GM18507 (cell line): Measurements from ENCODE around the gene PORCN.
A peak's percentile ranks its signal among the peaks of the same experiment; 100 is the strongest.
"Not testable (repeated sequence)": the region's sequence is repeated elsewhere in the genome, so short reads cannot be mapped to it uniquely, and the experiment has no call there.

ENCODE experiments used
- DNase-seq: peaks from one replicate; pipeline ENCODE4 v3.0.0; 2011; ENCODE audit warnings: low read depth; ENCODE audit not compliant: insufficient read length; ENCODE audit errors: extremely low spot score
- FAIRE-seq: peaks from 2 replicates; lab custom pipeline; 2011; peaks lifted over from hg19 to GRCh38; lab: Jason Lieb, UNC

Gene PORCN

GRCh38 chrX:48531358-48531959 lies 22.7 kb downstream of the PORCN start:
- FAIRE-seq, result no peak
- DNase-seq, result no peak

- FAIRE-seq (no peak), DNase-seq (no peak)
Measured at GRCh38 chrX:48532161-48532560, 23.4 kb downstream of the PORCN start.

- FAIRE-seq (no peak), DNase-seq (no peak)
Measured at GRCh38 chrX:48533165-48533564, 24.4 kb downstream of the PORCN start.

- no peak for FAIRE-seq
- no peak for DNase-seq
Measured at GRCh38 chrX:48538641-48539344, 30.0 kb downstream of the PORCN start.

GRCh38 chrX:48539345-48540027 lies 30.7 kb downstream of the PORCN start, which contains the start of gene TBC1D25:
TSS of gene TBC1D25 (plus strand) at chrX:48539714. CDS start at chrX:48539798, 84 bp downstream.
- DNase-seq (peak; percentile 73), FAIRE-seq (peak; percentile 100)

GRCh38 chrX:48540028-48540375 lies 31.2 kb downstream of the PORCN start:
- no peak for FAIRE-seq

GRCh38 chrX:48540480-48540879 lies 31.7 kb downstream of the PORCN start:
- no peak for DNase-seq
- peak; percentile 53 for FAIRE-seq

More at GRCh38 chrX:48540028-48540375, 31.2 kb downstream of the PORCN start:
- DNase-seq, result no peak

- FAIRE-seq, result peak; percentile 77
- DNase-seq, result no peak
Measured at GRCh38 chrX:48541140-48541814, 32.5 kb downstream of the PORCN start.

- peak; percentile 46 for FAIRE-seq
Measured at GRCh38 chrX:48548871-48549270, 40.1 kb downstream of the PORCN start.

GRCh38 chrX:48555731-48556325 lies 47.0 kb downstream of the PORCN start:
- peak; percentile 26 for FAIRE-seq
- not testable (repeated sequence) for DNase-seq

More at GRCh38 chrX:48548871-48549270, 40.1 kb downstream of the PORCN start:
- DNase-seq, result no peak

GRCh38 chrX:48558271-48558670 lies 49.5 kb downstream of the PORCN start:
- DNase-seq (no peak), FAIRE-seq (no peak)

GRCh38 chrX:48559636-48560035 lies 50.8 kb downstream of the PORCN start:
- FAIRE-seq (no peak), DNase-seq (no peak)

- DNase-seq, result no peak
- no peak for FAIRE-seq
Measured at GRCh38 chrX:48560056-48560455, 51.3 kb downstream of the PORCN start.

GRCh38 chrX:48560681-48561080 lies 51.9 kb downstream of the PORCN start:
- DNase-seq (no peak), FAIRE-seq (no peak)

GRCh38 chrX:48569958-48570357 lies 61.2 kb downstream of the PORCN start:
- DNase-seq, result no peak
- peak; percentile 79 for FAIRE-seq
